PC-3 (cell line): ENCODE measurements around the gene TTBK1. TPM values are rescaled to one million over a fixed set of nuclear protein-coding genes. Genes with fewer than 3 reads are reported as not detected.

Experiments
- ATAC-seq: fragments of 200-7000 bp; cut with Tn5 transposase; 2 replicates; pipeline ENCODE4 v1.9.1; 2020; ENCODE audit warnings: mild to moderate bottlenecking, moderate library complexity
- BruUV-seq: library from RNA; stranded (reverse); fragments of 400-500 nt; replicated peaks from 2 replicates; lab custom pipeline; 2021; lab: Mats Ljungman, UMichigan
- CTCF ChIA-PET: fragments of 300-600 bp; sonication (Branson Sonifier 250); formaldehyde crosslinking; loops from one replicate; lab custom pipeline; 2022; ENCODE audit warnings: antibody characterized with exemption; lab: Charles Lee
- POLR2A ChIA-PET: fragments of 300-600 bp; sonication (Branson Sonifier 250); formaldehyde crosslinking; loops from one replicate; lab custom pipeline; 2022; ENCODE audit warnings: antibody characterized with exemption; ENCODE audit not compliant: unreplicated experiment; lab: Charles Lee
- DNase-seq: peaks from one replicate; pipeline ENCODE4 v3.0.0-alpha.2; 2015
- H2AFZ ChIP-seq: fragments of 300-600 bp; sonication (generic); 2 replicates; pipeline ENCODE4 v1.6.0; 2016; ENCODE audit warnings: antibody characterized with exemption, low read length
- H3F3A ChIP-seq: fragments of 300-600 bp; sonication (generic); one replicate; pipeline ENCODE4 v1.6.0; 2017; ENCODE audit warnings: antibody characterized with exemption, low read length, control low read depth, mild to moderate bottlenecking; ENCODE audit not compliant: unreplicated experiment
- H3K27ac ChIP-seq: fragments of 300-600 bp; sonication (generic); 2 replicates; pipeline ENCODE4 v1.5.1; 2016; ENCODE audit warnings: mild to moderate bottlenecking, low read length
- H3K27me3 ChIP-seq: fragments of 300-600 bp; sonication (generic); 2 replicates; pipeline ENCODE4 v1.6.1; 2016; ENCODE audit warnings: low read length, mixed read lengths
- H3K36me3 ChIP-seq: fragments of 300-600 bp; sonication (generic); 2 replicates; pipeline ENCODE4 v1.6.1; 2016; ENCODE audit warnings: low read depth, mixed run types, low read length, mixed read lengths
- H3K4me1 ChIP-seq: fragments of 300-600 bp; sonication (generic); 2 replicates; pipeline ENCODE4 v1.5.1; 2016; ENCODE audit warnings: low read length; ENCODE audit not compliant: insufficient read depth
- H3K4me2 ChIP-seq: fragments of 300-600 bp; sonication (generic); 2 replicates; pipeline ENCODE4 v1.6.0; 2016; ENCODE audit warnings: low read length
- H3K4me3 ChIP-seq: fragments of 300-600 bp; sonication (generic); 2 replicates; pipeline ENCODE4 v1.5.1; 2016; ENCODE audit warnings: mild to moderate bottlenecking, low read length, mixed read lengths
- H3K79me2 ChIP-seq: fragments of 300-600 bp; sonication (generic); 2 replicates; pipeline ENCODE4 v1.6.1; 2017; ENCODE audit warnings: low read length, mixed read lengths
- H3K9ac ChIP-seq: fragments of 300-600 bp; sonication (generic); 2 replicates; pipeline ENCODE4 v1.6.0; 2016; ENCODE audit warnings: mild to moderate bottlenecking, low read length
- H3K9me2 ChIP-seq: fragments of 300-600 bp; sonication (generic); replicated peaks from 2 replicates; pipeline ENCODE4 v1.6.1; 2016; ENCODE audit warnings: mixed run types, low read length, mixed read lengths
- H3K9me3 ChIP-seq: fragments of 300-600 bp; sonication (generic); 2 replicates; pipeline ENCODE4 v1.6.1; 2016; ENCODE audit warnings: low read length, mixed read lengths
- H4K20me1 ChIP-seq: fragments of 300-600 bp; sonication (generic); 2 replicates; pipeline ENCODE4 v1.6.1; 2016; ENCODE audit warnings: low read length, mixed read lengths
- EZH2 ChIP-seq: fragments of 300-600 bp; sonication (generic); IDR thresholded peaks from one replicate; pipeline ENCODE4 v1.6.1; 2017; ENCODE audit warnings: antibody characterized with exemption, mild to moderate bottlenecking, low read length; ENCODE audit not compliant: unreplicated experiment
- EZH2phosphoT487 ChIP-seq: fragments of 300-600 bp; sonication (generic); IDR thresholded peaks from 2 replicates; pipeline ENCODE4 v1.6.1; 2018; ENCODE audit warnings: mild to moderate bottlenecking, antibody characterized with exemption, low read length, borderline replicate concordance
- intact Hi-C: fragments of 100-400 bp; cut with micrococcal nuclease; formaldehyde crosslinking; loops from 2 replicates; pipeline ENCODE4 v1.9.0; 2023
- total RNA-seq: library from RNA; depleted of rRNA; stranded (reverse); fragments of >200 nt; gene quantifications from 2 replicates; pipeline ENCODE4 v1.2.3, GENCODE V29; 2014
- TF ChIP-seq, protein P1 (sequence below): fragments of 300-600 bp; sonication (generic); conservative IDR thresholded peaks from 2 replicates; pipeline ENCODE4 v1.5.1; 2017; ENCODE audit warnings: antibody characterized with exemption, low read depth, mild to moderate bottlenecking, low read length

The TTBK1 gene
- total RNA-seq, 1 experiment from 2014 or later, result not detected

DNA sequence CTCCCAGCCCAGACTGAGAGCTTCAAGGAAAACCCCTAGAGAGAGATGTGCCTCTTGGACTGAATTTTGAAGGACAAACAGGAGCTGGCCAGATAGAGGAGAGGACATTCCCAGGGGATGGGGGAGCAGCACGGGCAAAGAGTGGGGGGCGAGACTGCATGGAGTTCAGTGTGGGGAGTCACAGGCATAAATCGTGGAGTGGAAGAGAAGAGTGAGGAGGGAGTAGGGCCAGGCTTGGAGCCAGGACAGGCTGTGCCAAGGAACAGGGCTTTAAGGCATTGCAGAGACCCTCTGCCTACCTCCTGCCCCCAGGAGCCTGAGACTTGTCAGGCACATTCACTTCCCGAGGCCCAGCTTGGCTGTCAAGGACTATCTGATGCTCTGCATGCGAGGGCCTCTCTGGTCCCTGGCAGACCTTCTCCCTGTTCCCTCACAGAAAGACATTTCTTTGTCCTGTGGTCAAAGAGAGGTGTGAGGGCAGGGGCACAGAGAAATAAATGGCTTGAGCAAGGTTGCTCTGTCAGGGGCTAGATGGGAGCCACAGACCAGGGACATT, 49.6 kb downstream of the TTBK1 start:
- no peaks in the 10 kb centered on the region for H3K36me3 ChIP-seq
- intact Hi-C loops, result no loop called here
- H3K27ac ChIP-seq, result no peak overlapping the region
- DNase-seq (no peak), ATAC-seq (no peak)
- H3K4me2 ChIP-seq, result no peak overlapping the region
- no peak overlapping the region for H3K9ac ChIP-seq
- H3K79me2 ChIP-seq, result no peaks in the 10 kb centered on the region
- H3K4me3 ChIP-seq, result no peak overlapping the region
- no TSS peak for BruUV-seq
- H3K4me1 ChIP-seq, result no peaks in the 10 kb centered on the region
- TF ChIP-seq, protein P1, sequence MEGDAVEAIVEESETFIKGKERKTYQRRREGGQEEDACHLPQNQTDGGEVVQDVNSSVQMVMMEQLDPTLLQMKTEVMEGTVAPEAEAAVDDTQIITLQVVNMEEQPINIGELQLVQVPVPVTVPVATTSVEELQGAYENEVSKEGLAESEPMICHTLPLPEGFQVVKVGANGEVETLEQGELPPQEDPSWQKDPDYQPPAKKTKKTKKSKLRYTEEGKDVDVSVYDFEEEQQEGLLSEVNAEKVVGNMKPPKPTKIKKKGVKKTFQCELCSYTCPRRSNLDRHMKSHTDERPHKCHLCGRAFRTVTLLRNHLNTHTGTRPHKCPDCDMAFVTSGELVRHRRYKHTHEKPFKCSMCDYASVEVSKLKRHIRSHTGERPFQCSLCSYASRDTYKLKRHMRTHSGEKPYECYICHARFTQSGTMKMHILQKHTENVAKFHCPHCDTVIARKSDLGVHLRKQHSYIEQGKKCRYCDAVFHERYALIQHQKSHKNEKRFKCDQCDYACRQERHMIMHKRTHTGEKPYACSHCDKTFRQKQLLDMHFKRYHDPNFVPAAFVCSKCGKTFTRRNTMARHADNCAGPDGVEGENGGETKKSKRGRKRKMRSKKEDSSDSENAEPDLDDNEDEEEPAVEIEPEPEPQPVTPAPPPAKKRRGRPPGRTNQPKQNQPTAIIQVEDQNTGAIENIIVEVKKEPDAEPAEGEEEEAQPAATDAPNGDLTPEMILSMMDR, result no peak
- TF ChIP-seq EZH2 (no peak), EZH2phosphoT487 (no peak)
- no peaks in the 10 kb centered on the region for H3K27me3 ChIP-seq
- H3F3A ChIP-seq, result no peaks in the 10 kb centered on the region
- H4K20me1 ChIP-seq, result no peaks in the 10 kb centered on the region
- no peaks in the 10 kb centered on the region for H3K9me3 ChIP-seq
- no peaks in the 10 kb centered on the region for H3K9me2 ChIP-seq
- no peak overlapping the region for H2AFZ ChIP-seq
- ChIA-PET POLR2A (no interaction called here), CTCF (no interaction called here)

DNA sequence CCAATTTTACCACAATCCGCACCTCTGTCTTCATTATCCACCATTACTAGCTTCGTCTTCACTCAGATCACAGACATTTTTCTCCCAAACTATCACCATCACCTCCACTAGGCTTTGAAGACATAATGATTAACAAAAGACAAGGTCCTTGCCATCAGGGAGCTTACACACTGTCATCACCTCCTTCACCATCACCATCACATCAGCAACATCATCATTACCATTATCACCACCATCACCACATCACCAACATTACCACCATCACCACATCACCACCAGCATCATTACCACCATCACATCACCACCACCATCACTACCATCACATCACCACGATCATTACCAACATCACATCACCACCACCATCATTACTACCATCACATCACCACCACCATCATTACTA, 50.4 kb downstream of the TTBK1 start:
- Histone ChIP-seq H3K9me2 (no peaks in the 10 kb centered on the region), H3K4me1 (no peaks in the 10 kb centered on the region), H4K20me1 (no peaks in the 10 kb centered on the region), H3K27ac (no peak overlapping the region), H3K9ac (no peak overlapping the region), H2AFZ (no peak overlapping the region), H3K79me2 (no peaks in the 10 kb centered on the region), H3K9me3 (no peaks in the 10 kb centered on the region), H3F3A (no peaks in the 10 kb centered on the region), H3K4me2 (no peak overlapping the region), H3K27me3 (no peaks in the 10 kb centered on the region), H3K36me3 (no peaks in the 10 kb centered on the region), H3K4me3 (no peak overlapping the region)
- ATAC-seq, result no peak
- no peak for TF ChIP-seq EZH2
- TF ChIP-seq, protein P1, result no peak
- TF ChIP-seq EZH2phosphoT487, result no peak
- intact Hi-C loops, result no loop called here
- ChIA-PET POLR2A (no interaction called here), CTCF (no interaction called here)
- no peak for DNase-seq
- BruUV-seq, result no TSS peak

DNA sequence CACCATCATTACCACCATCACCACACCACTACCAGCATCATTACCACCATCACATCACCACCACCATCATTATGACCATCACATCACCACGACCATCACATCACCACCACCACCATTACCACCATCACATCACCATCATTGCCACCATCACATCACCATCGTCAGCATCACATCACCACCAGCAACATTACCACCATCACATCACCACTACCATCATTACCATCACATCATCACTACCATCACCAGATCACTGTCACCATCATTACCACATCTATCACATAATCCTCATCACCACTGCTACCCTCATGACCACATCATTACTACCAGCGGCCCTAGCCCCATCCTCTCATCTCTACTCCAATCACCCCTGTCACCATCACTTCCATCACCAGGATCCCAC, 51.3 kb downstream of the TTBK1 start:
- Histone ChIP-seq H3K9me3 (no peaks in the 10 kb centered on the region), H3K27ac (no peak overlapping the region), H3K4me1 (no peaks in the 10 kb centered on the region), H3K9me2 (no peaks in the 10 kb centered on the region), H3K36me3 (no peaks in the 10 kb centered on the region), H3K4me2 (no peak overlapping the region), H2AFZ (no peak overlapping the region), H3K79me2 (no peaks in the 10 kb centered on the region), H4K20me1 (no peaks in the 10 kb centered on the region), H3K9ac (no peak overlapping the region), H3K27me3 (no peaks in the 10 kb centered on the region), H3F3A (no peaks in the 10 kb centered on the region), H3K4me3 (no peak overlapping the region)
- TF ChIP-seq EZH2phosphoT487 (no peak), EZH2 (no peak)
- TF ChIP-seq, protein P1, result no peak
- intact Hi-C loops, result no loop called here
- ChIA-PET POLR2A (no interaction called here), CTCF (no interaction called here)
- BruUV-seq, result no TSS peak
- no peak for ATAC-seq
- DNase-seq, result no peak
